Measurements from ENCODE around the gene MGAT5.
A peak's percentile ranks its signal among the peaks of the same experiment; 100 is the strongest.

MGAT5 gene

DNA sequence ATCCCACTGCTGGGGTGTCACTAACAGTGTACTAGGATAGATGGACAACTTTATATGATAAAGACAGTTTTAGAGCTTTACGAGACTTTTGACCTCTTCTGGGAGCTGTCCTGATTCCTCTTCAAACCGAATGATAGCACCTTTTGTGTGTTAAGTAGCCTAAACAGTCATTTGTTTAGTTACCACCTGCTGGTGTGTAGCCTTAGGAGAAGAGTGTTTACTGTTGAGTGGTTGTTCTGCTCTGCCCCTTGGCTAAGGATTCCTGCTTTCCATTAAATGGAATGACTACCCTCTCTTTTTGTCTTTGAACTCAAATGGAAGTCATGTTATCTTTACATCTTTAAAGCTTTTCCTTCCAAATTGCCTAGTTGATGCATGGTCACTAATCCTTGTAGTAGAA is 28.0 kb upstream of the MGAT5 start:
- Histone ChIP-seq H3K27ac (no peak overlapping the region), H3K4me1 (ENCODE audit: control insufficient read depth in 1 of 2, insufficient read depth in 1 of 2, low read depth in 1 of 2, low read length in 1 of 2) (peaks cover 5 to 11% of the 10 kb centered on the region in 2 experiments), H3K27me3 (no peaks in the 10 kb centered on the region), H3K4me3 (ENCODE audit: low read depth in 1 of 2, low read length in 1 of 2) (no peak overlapping the region), H3K9me3 (no peaks in the 10 kb centered on the region), H3K36me3 (no peaks in the 10 kb centered on the region)
- TF ChIP-seq, protein P1, sequence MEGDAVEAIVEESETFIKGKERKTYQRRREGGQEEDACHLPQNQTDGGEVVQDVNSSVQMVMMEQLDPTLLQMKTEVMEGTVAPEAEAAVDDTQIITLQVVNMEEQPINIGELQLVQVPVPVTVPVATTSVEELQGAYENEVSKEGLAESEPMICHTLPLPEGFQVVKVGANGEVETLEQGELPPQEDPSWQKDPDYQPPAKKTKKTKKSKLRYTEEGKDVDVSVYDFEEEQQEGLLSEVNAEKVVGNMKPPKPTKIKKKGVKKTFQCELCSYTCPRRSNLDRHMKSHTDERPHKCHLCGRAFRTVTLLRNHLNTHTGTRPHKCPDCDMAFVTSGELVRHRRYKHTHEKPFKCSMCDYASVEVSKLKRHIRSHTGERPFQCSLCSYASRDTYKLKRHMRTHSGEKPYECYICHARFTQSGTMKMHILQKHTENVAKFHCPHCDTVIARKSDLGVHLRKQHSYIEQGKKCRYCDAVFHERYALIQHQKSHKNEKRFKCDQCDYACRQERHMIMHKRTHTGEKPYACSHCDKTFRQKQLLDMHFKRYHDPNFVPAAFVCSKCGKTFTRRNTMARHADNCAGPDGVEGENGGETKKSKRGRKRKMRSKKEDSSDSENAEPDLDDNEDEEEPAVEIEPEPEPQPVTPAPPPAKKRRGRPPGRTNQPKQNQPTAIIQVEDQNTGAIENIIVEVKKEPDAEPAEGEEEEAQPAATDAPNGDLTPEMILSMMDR (IDR thresholded peaks at IDR 0.05) = no peak

DNA sequence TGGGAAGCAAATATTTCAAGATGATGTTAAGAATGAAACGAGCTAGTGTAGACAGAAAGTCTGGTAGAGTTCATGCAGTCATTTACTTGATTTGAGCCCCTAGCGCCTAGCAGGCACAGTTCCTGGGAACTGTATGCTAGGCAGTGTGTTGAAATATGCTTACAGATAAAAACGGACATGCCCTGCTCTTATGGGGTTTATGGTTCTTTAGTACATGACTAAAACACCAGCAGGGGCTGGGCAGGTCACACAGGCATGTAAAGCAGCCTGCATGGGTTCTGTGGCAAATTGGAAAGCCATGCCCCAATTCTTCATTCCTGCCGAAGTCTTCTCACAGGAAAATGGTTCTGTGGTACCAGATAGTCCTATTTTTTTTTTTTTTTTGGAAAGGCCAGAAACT is 27.3 kb upstream of the MGAT5 start:
- no peaks in the 10 kb centered on the region for H3K9me3 ChIP-seq
- TF ChIP-seq, protein P1 (IDR thresholded peaks at IDR 0.05) = no peak
- no peaks in the 10 kb centered on the region for H3K36me3 ChIP-seq

DNA sequence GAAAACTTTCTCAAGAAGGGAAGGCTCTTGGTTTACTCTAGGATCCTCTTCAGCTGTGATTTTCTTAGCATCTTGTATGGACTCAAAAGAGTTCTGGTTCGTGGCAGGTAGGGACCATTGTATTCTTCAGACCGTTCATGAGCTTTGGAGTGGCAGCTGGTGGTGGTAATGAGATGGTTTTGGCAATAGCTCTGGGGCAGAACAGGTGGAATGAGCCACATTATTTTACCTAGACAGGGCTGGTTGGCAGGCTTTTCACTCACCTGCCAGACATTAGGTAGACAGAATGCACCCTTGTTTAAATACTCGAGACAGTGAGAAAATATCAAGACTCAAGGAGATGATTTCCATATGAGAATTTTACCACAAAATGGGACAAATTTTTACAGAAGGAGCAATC is 26.2 kb upstream of the MGAT5 start:
- Histone ChIP-seq H3K4me3 (ENCODE audit: low read depth in 1 of 2, low read length in 1 of 2) (no peak overlapping the region), H3K27ac (no peak overlapping the region), H3K4me1 (ENCODE audit: control insufficient read depth in 1 of 2, insufficient read depth in 1 of 2, low read depth in 1 of 2, low read length in 1 of 2) (peaks cover 21 to 29% of the 10 kb centered on the region in 2 experiments), H3K36me3 (no peaks in the 10 kb centered on the region), H3K27me3 (no peaks in the 10 kb centered on the region), H3K9me3 (no peaks in the 10 kb centered on the region)
- TF ChIP-seq, protein P1 (IDR thresholded peaks at IDR 0.05) = no peak

More for the DNA sequence above, 27.3 kb upstream of the MGAT5 start:
- Histone ChIP-seq H3K4me3 (ENCODE audit: low read depth in 1 of 2, low read length in 1 of 2) (no peak overlapping the region), H3K27me3 (no peaks in the 10 kb centered on the region), H3K27ac (no peak overlapping the region), H3K4me1 (ENCODE audit: control insufficient read depth in 1 of 2, insufficient read depth in 1 of 2, low read depth in 1 of 2, low read length in 1 of 2) (peaks cover 10 to 19% of the 10 kb centered on the region in 2 experiments)

DNA sequence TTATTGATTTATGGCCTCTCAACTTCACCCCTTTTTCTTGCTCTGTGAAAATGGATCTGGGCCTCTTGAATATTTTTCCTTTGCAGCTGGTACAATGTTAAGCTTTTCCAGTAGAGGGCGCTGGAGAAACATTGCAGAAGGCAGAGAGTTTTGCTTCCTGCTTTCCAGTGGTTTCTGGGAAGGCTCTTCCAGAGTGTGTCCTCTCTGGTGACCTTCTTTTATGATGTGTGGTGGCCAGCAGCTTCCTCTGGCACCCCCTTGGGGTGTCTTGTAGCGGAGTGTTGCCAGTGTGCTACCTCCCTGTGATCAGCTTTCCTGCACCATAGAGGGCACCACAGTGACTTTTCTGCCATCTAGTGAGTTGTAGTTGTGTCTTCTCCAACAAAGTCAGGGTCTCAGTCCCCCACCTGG is 25.4 kb upstream of the MGAT5 start:
- Histone ChIP-seq H3K4me3 (ENCODE audit: low read depth in 1 of 2, low read length in 1 of 2) (no peak overlapping the region), H3K27me3 (no peaks in the 10 kb centered on the region), H3K9me3 (no peaks in the 10 kb centered on the region), H3K36me3 (no peaks in the 10 kb centered on the region), H3K4me1 (ENCODE audit: control insufficient read depth in 1 of 2, insufficient read depth in 1 of 2, low read depth in 1 of 2, low read length in 1 of 2) (peaks cover 29 to 38% of the 10 kb centered on the region in 2 experiments), H3K27ac (no peak overlapping the region)
- TF ChIP-seq, protein P1 (IDR thresholded peaks at IDR 0.05) = peak; percentile 81

DNA sequence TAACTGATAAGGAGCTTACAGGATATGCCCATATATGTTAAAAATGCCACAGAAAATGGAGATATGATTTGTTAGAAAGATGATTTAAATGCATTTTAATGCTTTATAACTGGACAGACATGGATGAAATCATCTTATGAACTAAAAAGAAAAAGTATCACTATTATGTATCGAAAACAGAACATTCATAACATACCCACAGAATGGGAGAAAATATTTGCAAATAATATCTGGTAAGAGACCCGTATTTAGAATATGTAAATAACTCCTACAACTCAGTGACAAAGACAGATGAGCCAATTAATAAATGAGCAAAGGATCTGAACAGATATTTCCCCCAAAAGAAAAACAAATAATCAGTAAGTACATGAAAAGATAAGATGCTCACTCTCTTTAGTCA is 24.3 kb upstream of the MGAT5 start:
- H3K9me3 ChIP-seq = no peaks in the 10 kb centered on the region
- no peak overlapping the region for H3K27ac ChIP-seq
- H3K4me3 ChIP-seq (ENCODE audit: low read depth in 1 of 2, low read length in 1 of 2) = no peak overlapping the region
- peaks cover 39 to 48% of the 10 kb centered on the region in 2 experiments for H3K4me1 ChIP-seq (ENCODE audit: control insufficient read depth in 1 of 2, insufficient read depth in 1 of 2, low read depth in 1 of 2, low read length in 1 of 2)
- no peaks in the 10 kb centered on the region for H3K36me3 ChIP-seq
- H3K27me3 ChIP-seq = no peaks in the 10 kb centered on the region
- TF ChIP-seq, protein P1 (IDR thresholded peaks at IDR 0.05) = no peak

DNA sequence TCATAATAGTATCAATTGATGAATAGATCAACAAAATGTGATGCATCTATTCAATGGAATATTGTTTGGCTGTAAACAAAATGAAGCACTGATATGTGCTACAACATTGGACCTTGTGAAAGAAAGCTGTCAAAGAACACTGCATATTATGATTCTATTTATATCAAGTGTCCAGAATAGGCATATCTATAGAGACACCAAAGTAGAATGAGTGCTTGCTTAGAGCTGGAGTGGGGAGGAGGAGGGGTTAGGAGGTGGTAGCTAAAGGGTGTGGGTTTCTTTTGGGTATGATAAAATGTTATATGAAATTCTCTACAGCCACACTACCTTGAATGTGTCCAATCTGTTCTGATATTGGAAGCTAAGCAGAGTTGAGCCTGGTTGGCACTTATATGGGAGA is 23.0 kb upstream of the MGAT5 start:
- Histone ChIP-seq H3K4me3 (ENCODE audit: low read depth in 1 of 2, low read length in 1 of 2) (no peak overlapping the region), H3K36me3 (no peaks in the 10 kb centered on the region), H3K27ac (peak overlapping the region; percentile 76), H3K4me1 (ENCODE audit: control insufficient read depth in 1 of 2, insufficient read depth in 1 of 2, low read depth in 1 of 2, low read length in 1 of 2) (peaks cover 49 to 58% of the 10 kb centered on the region in 2 experiments), H3K9me3 (no peaks in the 10 kb centered on the region), H3K27me3 (no peaks in the 10 kb centered on the region)
- TF ChIP-seq, protein P1 (IDR thresholded peaks at IDR 0.05) = no peak
